SK-N-SH treated with all-trans-retinoic acid at 6 μM for 48 hours (cell line): ENCODE data around the gene ADAMTS15.

Experiments used
- CREB5 ChIP-seq: fragments of 250-450 bp; sonication (Bioruptor Pico); IDR thresholded peaks from 2 replicates; pipeline ENCODE4 v1.5.1; 2020; ENCODE audit warnings: low read depth, mild to moderate bottlenecking, moderate library complexity
- ISL1 ChIP-seq: fragments of 250-450 bp; sonication (Bioruptor Pico); IDR thresholded peaks from 2 replicates; pipeline ENCODE4 v2.1.2; 2022; ENCODE audit warnings: mild to moderate bottlenecking, moderate library complexity
- PPARA ChIP-seq: fragments of 250-450 bp; sonication (Bioruptor Pico); IDR thresholded peaks from 2 replicates; pipeline ENCODE4 v1.5.0; 2020; ENCODE audit warnings: mild to moderate bottlenecking, borderline replicate concordance
- TSHZ2 ChIP-seq: fragments of 250-450 bp; sonication (Bioruptor Pico); IDR thresholded peaks from 2 replicates; pipeline ENCODE4 v1.5.0; 2020; ENCODE audit warnings: mild to moderate bottlenecking, moderate library complexity
- ZFP3 ChIP-seq: fragments of 250-450 bp; sonication (Bioruptor Pico); IDR thresholded peaks from 2 replicates; pipeline ENCODE4 v1.5.0; 2020; ENCODE audit warnings: mild to moderate bottlenecking, moderate library complexity
- ZNF565 ChIP-seq: fragments of 450-650 bp; formaldehyde crosslinking; conservative IDR thresholded peaks from 2 replicates; pipeline ENCODE4 v1.5.0; 2020; ENCODE audit warnings: low read depth, mild to moderate bottlenecking, moderate library complexity
- TF ChIP-seq, protein P1 (sequence below): fragments of 250-450 bp; sonication (Bioruptor Pico); IDR thresholded peaks from 2 replicates; pipeline ENCODE4 v1.8.0; 2020; ENCODE audit warnings: mild to moderate bottlenecking, moderate library complexity, borderline replicate concordance

DNA sequence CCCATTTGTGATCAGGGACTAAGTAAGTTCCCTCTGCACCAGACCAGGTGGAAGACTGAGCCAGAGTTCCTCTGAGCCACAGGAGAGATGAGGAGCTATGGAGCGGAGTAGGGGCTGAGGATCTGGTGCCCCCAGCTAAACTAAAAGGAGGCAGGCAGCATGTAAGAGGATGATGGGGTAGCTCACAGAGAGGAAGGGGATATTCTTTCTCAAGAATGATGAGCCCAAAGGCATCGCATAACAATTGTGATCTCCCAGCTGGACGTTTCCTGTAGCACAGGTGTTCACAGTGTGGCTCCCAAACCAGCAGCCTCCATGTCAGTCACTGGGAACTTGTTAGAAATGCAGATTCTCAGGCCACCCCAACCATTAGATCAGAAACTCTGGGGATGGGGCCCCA lies 44.5 kb upstream of the ADAMTS15 start:
- TF ChIP-seq ZNF565 (CRISPR knock-in tag) (no peak), ZFP3 (CRISPR knock-in tag) (no peak), CREB5 (CRISPR knock-in tag) (no peak), TSHZ2 (CRISPR knock-in tag) (no peak), ISL1 (CRISPR knock-in tag) (no peak), PPARA (CRISPR knock-in tag) (no peak)
- TF ChIP-seq, protein P1, sequence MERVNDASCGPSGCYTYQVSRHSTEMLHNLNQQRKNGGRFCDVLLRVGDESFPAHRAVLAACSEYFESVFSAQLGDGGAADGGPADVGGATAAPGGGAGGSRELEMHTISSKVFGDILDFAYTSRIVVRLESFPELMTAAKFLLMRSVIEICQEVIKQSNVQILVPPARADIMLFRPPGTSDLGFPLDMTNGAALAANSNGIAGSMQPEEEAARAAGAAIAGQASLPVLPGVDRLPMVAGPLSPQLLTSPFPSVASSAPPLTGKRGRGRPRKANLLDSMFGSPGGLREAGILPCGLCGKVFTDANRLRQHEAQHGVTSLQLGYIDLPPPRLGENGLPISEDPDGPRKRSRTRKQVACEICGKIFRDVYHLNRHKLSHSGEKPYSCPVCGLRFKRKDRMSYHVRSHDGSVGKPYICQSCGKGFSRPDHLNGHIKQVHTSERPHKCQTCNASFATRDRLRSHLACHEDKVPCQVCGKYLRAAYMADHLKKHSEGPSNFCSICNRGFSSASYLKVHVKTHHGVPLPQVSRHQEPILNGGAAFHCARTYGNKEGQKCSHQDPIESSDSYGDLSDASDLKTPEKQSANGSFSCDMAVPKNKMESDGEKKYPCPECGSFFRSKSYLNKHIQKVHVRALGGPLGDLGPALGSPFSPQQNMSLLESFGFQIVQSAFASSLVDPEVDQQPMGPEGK (CRISPR knock-in tag): no peak
